ENCODE data around the gene HTR4. TPM values are rescaled to one million over a fixed set of nuclear protein-coding genes. Genes with fewer than 3 reads are reported as not detected.

The HTR4 gene
- total and polyA plus RNA-seq, 2 of the 4 experiments (the other 2 are of a cell fraction), result not detected

DNA sequence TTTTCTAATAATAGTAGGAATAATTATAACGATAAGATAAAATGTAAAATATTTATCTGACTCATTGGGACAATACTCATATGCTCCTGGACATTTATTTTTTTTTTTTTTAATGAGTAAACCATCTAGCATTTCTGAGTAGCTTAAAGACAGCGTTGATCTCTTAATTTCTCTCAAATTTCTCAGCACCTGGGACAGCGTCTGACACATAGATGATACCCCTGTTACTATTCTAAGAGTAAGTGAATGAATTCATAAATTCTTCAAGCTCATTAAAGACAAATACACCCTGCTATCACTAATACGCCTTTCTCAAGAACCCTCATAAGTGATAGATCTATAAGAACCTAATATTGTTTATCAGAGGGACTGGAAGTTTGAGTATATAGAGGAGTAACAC, 12.0 kb upstream of the HTR4 start:
- Histone ChIP-seq H2AK9ac (replicated peaks; ENCODE audit: low read depth, low read length, poor library complexity) (no peak overlapping the region), H2BK120ac (ENCODE audit: low read depth, low read length) (no peak overlapping the region), H3K9ac (ENCODE audit: low read depth, low read length) (no peak overlapping the region), H4K91ac (ENCODE audit: insufficient read depth, low read depth, low read length) (no peak overlapping the region), H3K23ac (ENCODE audit: low read depth, low read length) (no peak overlapping the region), H3K9me1 (ENCODE audit: insufficient read depth, low read length) (no peaks in the 10 kb centered on the region), H2BK15ac (ENCODE audit: low read depth, low read length) (no peak overlapping the region), H3K14ac (replicated peaks; ENCODE audit: low read depth, low read length) (no peak overlapping the region), H3K79me1 (ENCODE audit: low read depth in 1 of 2, low read length in 2 of 2) (no peaks in the 10 kb centered on the region), H3K4me3 (ENCODE audit: insufficient read depth, low read depth, low read length) (no peak overlapping the region), H4K5ac (ENCODE audit: low read depth, low read length) (no peak overlapping the region), H3K27me3 (ENCODE audit: control insufficient read depth, insufficient read depth, low read length) (no peaks in the 10 kb centered on the region), H3K56ac (ENCODE audit: extremely low read depth, insufficient read depth, low read length) (no peak overlapping the region), H2AK5ac (ENCODE audit: low read depth, low read length) (no peak overlapping the region), H3K4me1 (ENCODE audit: control insufficient read depth, insufficient read depth, low read length) (no peaks in the 10 kb centered on the region), H2BK20ac (ENCODE audit: low read depth, low read length) (no peak overlapping the region), H2AFZ (replicated peaks; ENCODE audit: low read length, poor library complexity) (no peak overlapping the region), H3K9me3 (ENCODE audit: control insufficient read depth, insufficient read depth, low read length) (no peaks in the 10 kb centered on the region), H3K4me2 (ENCODE audit: low read depth, low read length) (no peak overlapping the region), H2BK5ac (ENCODE audit: low read depth, low read length, poor library complexity, severe bottlenecking) (no peak overlapping the region), H4K8ac (ENCODE audit: low read depth in 2 of 2, low read length in 2 of 2) (no peak overlapping the region), H4K20me1 (ENCODE audit: insufficient read depth, low read length) (no peaks in the 10 kb centered on the region), H3K27ac (ENCODE audit: insufficient read depth, low read length) (no peak overlapping the region), H3K36me3 (ENCODE audit: control insufficient read depth, insufficient read depth, low read length) (no peaks in the 10 kb centered on the region), H3K18ac (ENCODE audit: low read depth, low read length) (no peak overlapping the region), H3K4ac (ENCODE audit: low read depth, low read length) (no peak overlapping the region)
- no TSS peak for BruUV-seq (replicated peaks)
- POLR2A ChIA-PET (ENCODE audit: unreplicated experiment), result no interaction called here
- DNase-seq (peak; percentile 1), ATAC-seq (ENCODE audit: low read depth) (no peak)
- dilution Hi-C loops (cut with HindIII; ENCODE audit: low sequenced_read_pairs, unreplicated experiment) (no loop called here), in situ Hi-C loops (cut with MboI; ENCODE audit: low sequenced_read_pairs) (no loop called here), intact Hi-C loops (cut with micrococcal nuclease) (no loop called here)
- CTCF ChIA-PET, result interaction anchor here (0.5 to 0.9 kb wide), 2 partner anchors 65 to 224 kb away, joined by 3 to 4 read pairs; no protein-coding TSS in a partner anchor
- no CpG with 5 or more reads among the region's 4 CpGs for WGBS, 2 experiments (ENCODE audit: extremely low coverage in 2 of 2, insufficient read length in 1 of 2)
- no peak for TF ChIP-seq MAZ (IDR thresholded peaks at IDR 0.05; ENCODE audit: borderline replicate concordance, low read depth, low read length)
- TF ChIP-seq SMC3 (IDR thresholded peaks at IDR 0.05; ENCODE audit: low read depth, low read length), result no peak
- TF ChIP-seq, protein P1, sequence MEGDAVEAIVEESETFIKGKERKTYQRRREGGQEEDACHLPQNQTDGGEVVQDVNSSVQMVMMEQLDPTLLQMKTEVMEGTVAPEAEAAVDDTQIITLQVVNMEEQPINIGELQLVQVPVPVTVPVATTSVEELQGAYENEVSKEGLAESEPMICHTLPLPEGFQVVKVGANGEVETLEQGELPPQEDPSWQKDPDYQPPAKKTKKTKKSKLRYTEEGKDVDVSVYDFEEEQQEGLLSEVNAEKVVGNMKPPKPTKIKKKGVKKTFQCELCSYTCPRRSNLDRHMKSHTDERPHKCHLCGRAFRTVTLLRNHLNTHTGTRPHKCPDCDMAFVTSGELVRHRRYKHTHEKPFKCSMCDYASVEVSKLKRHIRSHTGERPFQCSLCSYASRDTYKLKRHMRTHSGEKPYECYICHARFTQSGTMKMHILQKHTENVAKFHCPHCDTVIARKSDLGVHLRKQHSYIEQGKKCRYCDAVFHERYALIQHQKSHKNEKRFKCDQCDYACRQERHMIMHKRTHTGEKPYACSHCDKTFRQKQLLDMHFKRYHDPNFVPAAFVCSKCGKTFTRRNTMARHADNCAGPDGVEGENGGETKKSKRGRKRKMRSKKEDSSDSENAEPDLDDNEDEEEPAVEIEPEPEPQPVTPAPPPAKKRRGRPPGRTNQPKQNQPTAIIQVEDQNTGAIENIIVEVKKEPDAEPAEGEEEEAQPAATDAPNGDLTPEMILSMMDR (conservative IDR thresholded peaks at IDR 0.05; ENCODE audit: low read depth, low read length), result no peak
- no peak for TF ChIP-seq CEBPB (IDR thresholded peaks at IDR 0.05; ENCODE audit: low read depth, low read length)
- no peak for TF ChIP-seq FOS (IDR thresholded peaks at IDR 0.05; ENCODE audit: low read depth, low read length)
- TF ChIP-seq, protein P2, sequence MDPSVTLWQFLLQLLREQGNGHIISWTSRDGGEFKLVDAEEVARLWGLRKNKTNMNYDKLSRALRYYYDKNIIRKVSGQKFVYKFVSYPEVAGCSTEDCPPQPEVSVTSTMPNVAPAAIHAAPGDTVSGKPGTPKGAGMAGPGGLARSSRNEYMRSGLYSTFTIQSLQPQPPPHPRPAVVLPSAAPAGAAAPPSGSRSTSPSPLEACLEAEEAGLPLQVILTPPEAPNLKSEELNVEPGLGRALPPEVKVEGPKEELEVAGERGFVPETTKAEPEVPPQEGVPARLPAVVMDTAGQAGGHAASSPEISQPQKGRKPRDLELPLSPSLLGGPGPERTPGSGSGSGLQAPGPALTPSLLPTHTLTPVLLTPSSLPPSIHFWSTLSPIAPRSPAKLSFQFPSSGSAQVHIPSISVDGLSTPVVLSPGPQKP (IDR thresholded peaks at IDR 0.05; ENCODE audit: borderline replicate concordance, low read depth, low read length), result no peak
- TF ChIP-seq RCOR1 (IDR thresholded peaks at IDR 0.05; ENCODE audit: insufficient replicate concordance, low read length), result no peak
- no peak for TF ChIP-seq POLR2A (IDR thresholded peaks at IDR 0.05; ENCODE audit: low read depth, low read length)
- no peak for TF ChIP-seq RFX5 (IDR thresholded peaks at IDR 0.05; ENCODE audit: low read depth, low read length)
- no peak for TF ChIP-seq MAFK (IDR thresholded peaks at IDR 0.05; ENCODE audit: low read depth, low read length)
- TF ChIP-seq NFE2L2 (IDR thresholded peaks at IDR 0.05; ENCODE audit: low read depth, low read length), result no peak
- TF ChIP-seq, protein P3, sequence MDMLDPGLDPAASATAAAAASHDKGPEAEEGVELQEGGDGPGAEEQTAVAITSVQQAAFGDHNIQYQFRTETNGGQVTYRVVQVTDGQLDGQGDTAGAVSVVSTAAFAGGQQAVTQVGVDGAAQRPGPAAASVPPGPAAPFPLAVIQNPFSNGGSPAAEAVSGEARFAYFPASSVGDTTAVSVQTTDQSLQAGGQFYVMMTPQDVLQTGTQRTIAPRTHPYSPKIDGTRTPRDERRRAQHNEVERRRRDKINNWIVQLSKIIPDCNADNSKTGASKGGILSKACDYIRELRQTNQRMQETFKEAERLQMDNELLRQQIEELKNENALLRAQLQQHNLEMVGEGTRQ (IDR thresholded peaks at IDR 0.05; ENCODE audit: low read depth, low read length), result no peak
- no peak for TF ChIP-seq CHD1 (IDR thresholded peaks at IDR 0.05; ENCODE audit: low read depth, low read length)
- no peak for TF ChIP-seq BHLHE40 (IDR thresholded peaks at IDR 0.05; ENCODE audit: low read depth, low read length)

Data from IMR-90 (cell line).